HFFc6 (cell line): ENCODE results near the gene FGR. TPM values are rescaled to one million over a fixed set of nuclear protein-coding genes. Genes with fewer than 3 reads are reported as not detected.

Source experiments
- DNase-seq: peaks from one replicate; pipeline ENCODE4 v3.0.0-alpha.2; 2018
- H3K27ac Mint-ChIP-seq: 2 replicates; pipeline ENCODE4 v1.8.0; 2020; ENCODE audit warnings: mild to moderate bottlenecking, mixed read lengths
- H3K27me3 Mint-ChIP-seq: 2 replicates; pipeline ENCODE4 v1.8.0; 2021; ENCODE audit warnings: mild to moderate bottlenecking, moderate library complexity, mixed read lengths; ENCODE audit not compliant: insufficient read depth
- H3K36me3 Mint-ChIP-seq: 2 replicates; pipeline ENCODE4 v1.8.0; 2021; ENCODE audit warnings: low read depth, mixed read lengths
- H3K4me1 Mint-ChIP-seq: 2 replicates; pipeline ENCODE4 v1.8.0; 2020; ENCODE audit warnings: low read depth, mixed read lengths
- H3K4me3 Mint-ChIP-seq: 2 replicates; pipeline ENCODE4 v1.8.0; 2020; ENCODE audit warnings: mild to moderate bottlenecking, moderate library complexity, mixed read lengths
- H3K9me3 Mint-ChIP-seq: 2 replicates; pipeline ENCODE4 v1.8.0; 2020; ENCODE audit warnings: mild to moderate bottlenecking, mixed read lengths
- CTCF ChIP-seq: fragments of 200-600 bp; sonication (generic); IDR thresholded peaks from 2 replicates; pipeline ENCODE4 v1.5.0; 2021; ENCODE audit warnings: antibody characterized with exemption, mild to moderate bottlenecking
- total RNA-seq, 6 experiments: library from RNA; stranded (reverse); fragmentation: NEBNext Ultra II Directional; extraction: Animal tissue kit (Norgen Biotek cat#: 25700); gene quantifications; 2 replicates in 1 of 6; 3 replicates in 5 of 6; pipeline ENCODE4 v1.2.3, GENCODE V29; 2021

Gene FGR
- total RNA-seq, 6 experiments from 2014 or later = not detected

GRCh38 chr1:27638047-27638734 is 3.2 kb upstream of the FGR start:
- H3K4me1 Mint-ChIP-seq = no peaks in the 10 kb centered on the region
- H3K9me3 Mint-ChIP-seq = no peaks in the 10 kb centered on the region
- H3K27ac Mint-ChIP-seq = no peak overlapping the region
- H3K36me3 Mint-ChIP-seq = no peaks in the 10 kb centered on the region
- no peak for TF ChIP-seq CTCF
- no peak overlapping the region for H3K4me3 Mint-ChIP-seq
- peaks cover 22% of the 10 kb centered on the region for H3K27me3 Mint-ChIP-seq
- no peak for DNase-seq

- Mint-ChIP-seq H3K9me3 (no peaks in the 10 kb centered on the region), H3K27ac (no peak overlapping the region), H3K4me1 (peaks cover 11% of the 10 kb centered on the region), H3K27me3 (peaks cover 19% of the 10 kb centered on the region), H3K4me3 (no peak overlapping the region), H3K36me3 (no peaks in the 10 kb centered on the region)
- no peak for TF ChIP-seq CTCF
- no peak for DNase-seq
Observed at GRCh38 chr1:27635396-27636142, 584 bp upstream of the FGR start.

- Mint-ChIP-seq H3K4me3 (peak overlapping the region; percentile 65), H3K27me3 (peaks cover 19% of the 10 kb centered on the region), H3K27ac (no peak overlapping the region), H3K36me3 (no peaks in the 10 kb centered on the region), H3K4me1 (peaks cover 11% of the 10 kb centered on the region), H3K9me3 (no peaks in the 10 kb centered on the region)
- DNase-seq = no peak
- no peak for TF ChIP-seq CTCF
Observed at GRCh38 chr1:27634177-27634984, 604 bp downstream of the FGR start.

- H3K4me1 Mint-ChIP-seq = peaks cover 11% of the 10 kb centered on the region
Observed at GRCh38 chr1:27633640-27634176, 1.3 kb downstream of the FGR start.

More at GRCh38 chr1:27633640-27634176, 1.3 kb downstream of the FGR start:
- Mint-ChIP-seq H3K27me3 (peaks cover 19% of the 10 kb centered on the region), H3K4me3 (peak overlapping the region; percentile 55), H3K9me3 (no peaks in the 10 kb centered on the region), H3K27ac (no peak overlapping the region), H3K36me3 (no peaks in the 10 kb centered on the region)
- no peak for DNase-seq
- no peak for TF ChIP-seq CTCF
